ENCODE results near the gene ATG7.

GRCh38 chr3:11424277-11424676 is 152.1 kb downstream of the ATG7 start:
- no peak for TF ChIP-seq CTCF (IDR thresholded peaks at IDR 0.05)
- no peak for TF ChIP-seq EZH2 (IDR thresholded peaks at IDR 0.05)
- TF ChIP-seq EZH2phosphoT487 (IDR thresholded peaks at IDR 0.05): no peak

All from neural progenitor cell (in vitro differentiated cells).